ENCODE results near the gene PPP1R37. TPM values are rescaled to one million over a fixed set of nuclear protein-coding genes. Genes with fewer than 3 reads are reported as not detected.

Gene PPP1R37
- total and polyA plus RNA-seq, 2 donors (not counting 3 experiments of a cell fraction or from before 2014, with no cell fraction given): 16.2 to 27.1 TPM

GRCh38 chr19:45153339-45154063 lies 60.5 kb downstream of the PPP1R37 start:
- ChIA-PET CTCF (interaction anchor here (1.1 to 1.6 kb wide), 2 partner anchors 9 to 10 kb away, joined by 3 to 5 read pairs; no protein-coding TSS in a partner anchor), POLR2A (no interaction called here)
- Histone ChIP-seq H3K9me3 (replicated peaks; ENCODE audit: control insufficient read depth, insufficient read depth, low read length) (no peaks in the 10 kb centered on the region), H3K27me3 (ENCODE audit: control insufficient read depth in 2 of 2, insufficient read depth in 2 of 2, low read length in 2 of 2) (peaks cover 6 to 15% of the 10 kb centered on the region in 2 experiments), H3K9me1 (replicated peaks; ENCODE audit: control insufficient read depth, extremely low read depth, insufficient read depth, low read length) (no peaks in the 10 kb centered on the region), H2AFZ (ENCODE audit: low read depth, low read length) (peak overlapping the region; percentile 67), H3K4me2 (ENCODE audit: insufficient read depth, low read length) (peak overlapping the region; percentile 15), H3K4me3 (replicated peaks in 1 of 3; ENCODE audit: insufficient read depth in 1 of 3, low read depth in 1 of 3, low read length in 3 of 3) (peak overlapping the region in 1 of 3 experiments; percentile 3), H3K4me1 (ENCODE audit: control insufficient read depth, extremely low read depth, insufficient read depth, low read length) (peaks cover 18% of the 10 kb centered on the region), H3K9ac (replicated peaks; ENCODE audit: extremely low read depth, insufficient read depth, low read length) (no peak overlapping the region), H4K20me1 (replicated peaks; ENCODE audit: control insufficient read depth, extremely low read depth, insufficient read depth, low read length) (no peaks in the 10 kb centered on the region), H3K36me3 (ENCODE audit: control insufficient read depth in 2 of 2, extremely low read depth in 1 of 2, insufficient read depth in 2 of 2, low read length in 2 of 2) (no peaks in the 10 kb centered on the region), H3K79me2 (ENCODE audit: control insufficient read depth, insufficient read depth, low read length) (no peaks in the 10 kb centered on the region), H3K27ac (ENCODE audit: insufficient read depth, low read depth, low read length) (no peak overlapping the region)
- no TSS peak for BruUV-seq (replicated peaks)
- intact Hi-C loops (cut with micrococcal nuclease) (no loop called here), dilution Hi-C loops (cut with MboI; ENCODE audit: extremely low pct_ligation_motif_present, low sequenced_read_pairs) (no loop called here)
- FAIRE-seq: no peak
- no peak for TF ChIP-seq GATA2 (IDR thresholded peaks at IDR 0.05; ENCODE audit: insufficient read depth, insufficient read length, low read depth, low read length)
- peak; percentile 31 for TF ChIP-seq MAX (IDR thresholded peaks at IDR 0.05; ENCODE audit: insufficient read depth, insufficient read length)
- TF ChIP-seq EZH2 (IDR thresholded peaks at IDR 0.05; ENCODE audit: borderline replicate concordance, low read depth, low read length, severe bottlenecking): peak; percentile 14
- no peak for TF ChIP-seq FOS (IDR thresholded peaks at IDR 0.05; ENCODE audit: borderline replicate concordance, insufficient read depth, low read length)
- no peak for TF ChIP-seq JUN (IDR thresholded peaks at IDR 0.05; ENCODE audit: borderline replicate concordance, insufficient read depth, insufficient read length, low read depth)
- TF ChIP-seq POLR2A (IDR thresholded peaks at IDR 0.05; ENCODE audit: low read depth, low read length): no peak
- TF ChIP-seq POLR2AphosphoS5 (IDR thresholded peaks at IDR 0.05; ENCODE audit: insufficient read depth, low read depth, low read length): no peak
- peak; percentile 34 for DNase-seq (ENCODE audit: low read depth, low spot score)

Data from endothelial cell of umbilical vein (primary cell).